H1 (cell line): Measurements from ENCODE around the gene GABRR2. TPM values are rescaled to one million over a fixed set of nuclear protein-coding genes. Genes with fewer than 3 reads are reported as not detected.

ENCODE experiments used
- CTCF ChIA-PET: fragments of 300-600 bp; sonication (Branson Sonifier 250); formaldehyde crosslinking; loops from one replicate; lab custom pipeline; 2021; ENCODE audit not compliant: partially characterized antibody; lab: Charles Lee
- POLR2A ChIA-PET: fragments of 300-600 bp; sonication (Branson Sonifier 250); formaldehyde crosslinking; loops from one replicate; lab custom pipeline; 2021; ENCODE audit warnings: inconsistent platforms; ENCODE audit not compliant: partially characterized antibody; lab: Charles Lee
- DNase-seq, 2 experiments: peaks; one replicate each; pipeline versions ENCODE4 v3.0.0 to v3.0.0-alpha.2; 2010 to 2022; ENCODE audit warnings: low spot score in 2 of 2, low read depth in 1 of 2, mixed read lengths in 1 of 2
- FAIRE-seq: peaks from 2 replicates; lab custom pipeline; 2011; peaks lifted over from hg19 to GRCh38; lab: Jason Lieb, UNC
- H2AFZ ChIP-seq: 2 replicates; pipeline ENCODE4 v1.8.1; 2012; ENCODE audit warnings: low read length, inconsistent platforms
- H2AK5ac ChIP-seq: 2 replicates; pipeline ENCODE4 v1.6.1; 2013; ENCODE audit warnings: low read depth, low read length
- H2BK120ac ChIP-seq: replicated peaks from 2 replicates; pipeline ENCODE3; 2013; ENCODE audit warnings: low read depth, low read length, inconsistent platforms
- H2BK12ac ChIP-seq: 2 replicates; pipeline ENCODE4 v1.6.1; 2013; ENCODE audit warnings: low read depth, low read length
- H2BK15ac ChIP-seq: 2 replicates; pipeline ENCODE4 v1.6.1; 2013; ENCODE audit warnings: low read length
- H2BK20ac ChIP-seq: 2 replicates; pipeline ENCODE4 v1.6.1; 2013; ENCODE audit warnings: low read length
- H2BK5ac ChIP-seq: 2 replicates; pipeline ENCODE4 v1.6.1; 2013; ENCODE audit warnings: low read depth, low read length
- H3K14ac ChIP-seq: 2 replicates; pipeline ENCODE4 v1.6.1; 2013; ENCODE audit warnings: inconsistent platforms; ENCODE audit not compliant: insufficient read length
- H3K18ac ChIP-seq: 2 replicates; pipeline ENCODE4 v1.6.1; 2013; ENCODE audit warnings: low read length; ENCODE audit errors: extremely low read depth
- H3K23ac ChIP-seq: 2 replicates; pipeline ENCODE4 v1.6.1; 2013; ENCODE audit warnings: inconsistent platforms; ENCODE audit not compliant: insufficient read length
- H3K23me2 ChIP-seq: 2 replicates; pipeline ENCODE4 v1.6.1; 2013; ENCODE audit warnings: low read depth, low read length
- H3K27ac ChIP-seq: 2 replicates; pipeline ENCODE4 v1.6.1; 2011; ENCODE audit warnings: low read depth, low read length, inconsistent platforms
- H3K27me3 ChIP-seq, 4 experiments: replicated peaks in 1 of 4; 1 replicate in 1 of 4; 2 replicates in 3 of 4; pipeline versions ENCODE4 v1.6.1 to v1.8.1; 2011 to 2013; ENCODE audit warnings: low read length in 3 of 4, mild to moderate bottlenecking in 3 of 4, inconsistent platforms in 2 of 4, mixed read lengths in 2 of 4, moderate library complexity in 1 of 4; ENCODE audit not compliant: control insufficient read depth in 3 of 4, insufficient read depth in 3 of 4; ENCODE audit errors: extremely low read depth in 1 of 4
- H3K36me3 ChIP-seq, 4 experiments: 2 replicates each; pipeline versions ENCODE4 v1.6.1 to v1.8.1; 2011 to 2013; ENCODE audit warnings: mild to moderate bottlenecking in 4 of 4, low read length in 3 of 4, moderate library complexity in 2 of 4, control low read depth in 1 of 4, inconsistent platforms in 1 of 4; ENCODE audit not compliant: insufficient read depth in 4 of 4, control insufficient read depth in 2 of 4
- H3K4ac ChIP-seq: replicated peaks from 2 replicates; pipeline ENCODE3; 2013; ENCODE audit warnings: low read length, low read depth, mixed read lengths, inconsistent platforms; ENCODE audit not compliant: insufficient read length
- H3K4me1 ChIP-seq, 4 experiments: replicated peaks in 1 of 4; 1 replicate in 1 of 4; 2 replicates in 3 of 4; pipeline versions ENCODE4 v1.6.1 to v1.8.1; 2011 to 2013; ENCODE audit warnings: low read length in 3 of 4, inconsistent platforms in 2 of 4, mixed read lengths in 1 of 4; ENCODE audit not compliant: insufficient read depth in 4 of 4, control insufficient read depth in 3 of 4
- H3K4me2 ChIP-seq, 2 experiments: 2 replicates each; pipeline versions ENCODE4 v1.6.1 to v1.8.1; 2011 to 2013; ENCODE audit warnings: low read depth in 2 of 2, low read length in 2 of 2, control low read depth in 1 of 2, inconsistent platforms in 1 of 2, mild to moderate bottlenecking in 1 of 2; ENCODE audit not compliant: insufficient read depth in 1 of 2
- H3K4me3 ChIP-seq, 4 experiments: fragments of 200-600, 300-600 bp in 1 of 4; sonication (generic), shearing (Covaris generic), sonication (Bioruptor Twin) in 1 of 4; 2 replicates each; pipeline versions ENCODE4 v1.5.1 to v1.8.1; 2011 to 2016; ENCODE audit warnings: low read length in 4 of 4, low read depth in 3 of 4, control low read depth in 2 of 4, inconsistent platforms in 2 of 4, mild to moderate bottlenecking in 2 of 4, mixed read lengths in 1 of 4, moderate library complexity in 1 of 4; ENCODE audit not compliant: insufficient read depth in 2 of 4; ENCODE audit errors: extremely low read depth in 1 of 4
- H3K56ac ChIP-seq: replicated peaks from 2 replicates; pipeline ENCODE3; 2013; ENCODE audit warnings: low read depth, mild to moderate bottlenecking, mixed read lengths, low read length, inconsistent platforms; ENCODE audit not compliant: insufficient read length
- H3K79me1 ChIP-seq: 2 replicates; pipeline ENCODE4 v1.6.1; 2013; ENCODE audit warnings: low read depth, low read length, control low read depth
- H3K79me2 ChIP-seq, 2 experiments: 2 replicates each; pipeline versions ENCODE4 v1.6.1 to v1.8.1; 2012 to 2013; ENCODE audit warnings: low read length in 2 of 2, mild to moderate bottlenecking in 2 of 2, inconsistent platforms in 1 of 2; ENCODE audit not compliant: insufficient read depth in 2 of 2, control insufficient read depth in 1 of 2
- H3K9ac ChIP-seq, 4 experiments: replicated peaks in 1 of 4; 1 replicate in 1 of 4; 2 replicates in 3 of 4; pipeline versions ENCODE4 v1.6.1 to v1.8.1; 2011 to 2013; ENCODE audit warnings: low read depth in 3 of 4, low read length in 3 of 4, control low read depth in 2 of 4, mild to moderate bottlenecking in 2 of 4, moderate library complexity in 2 of 4, inconsistent platforms in 1 of 4; ENCODE audit errors: extremely low read depth in 1 of 4
- H3K9me3 ChIP-seq, 2 experiments: 2 replicates each; pipeline versions ENCODE4 v1.6.1 to v1.8.1; 2012 to 2013; ENCODE audit warnings: mild to moderate bottlenecking in 2 of 2, moderate library complexity in 2 of 2, control low read depth in 1 of 2, inconsistent platforms in 1 of 2, low read depth in 1 of 2, low read length in 1 of 2, mixed read lengths in 1 of 2; ENCODE audit not compliant: insufficient read depth in 2 of 2
- H4K20me1 ChIP-seq, 2 experiments: replicated peaks in 1 of 2; 2 replicates each; pipeline versions ENCODE3 to v1.8.1; 2011 to 2013; ENCODE audit warnings: inconsistent platforms in 2 of 2, low read length in 2 of 2, mild to moderate bottlenecking in 1 of 2; ENCODE audit not compliant: insufficient read depth in 2 of 2, control insufficient read depth in 1 of 2
- H4K5ac ChIP-seq: 2 replicates; pipeline ENCODE4 v1.6.1; 2013; ENCODE audit warnings: low read length, low read depth, mixed read lengths, inconsistent platforms; ENCODE audit not compliant: insufficient read length
- H4K8ac ChIP-seq: 2 replicates; pipeline ENCODE4 v1.8.0; 2013; ENCODE audit warnings: mild to moderate bottlenecking, moderate library complexity, low read length, inconsistent platforms; ENCODE audit not compliant: insufficient read depth; ENCODE audit errors: extremely low read depth
- H4K91ac ChIP-seq: replicated peaks from 2 replicates; pipeline ENCODE3; 2013; ENCODE audit warnings: low read length, mixed read lengths, inconsistent platforms; ENCODE audit not compliant: insufficient read length
- ATF2 ChIP-seq: IDR thresholded peaks from 2 replicates; pipeline ENCODE4 v1.6.1; 2012; ENCODE audit warnings: low read length, inconsistent platforms
- CTCF ChIP-seq, 3 experiments: IDR thresholded peaks; 1 replicate in 2 of 3; 2 replicates in 1 of 3; pipeline versions ENCODE4 v1.5.1 to v1.6.1; 2011; ENCODE audit warnings: low read length in 3 of 3, mild to moderate bottlenecking in 3 of 3, inconsistent platforms in 2 of 3, low read depth in 1 of 3, moderate library complexity in 1 of 3; ENCODE audit not compliant: insufficient read depth in 1 of 3; ENCODE audit errors: control extremely low read depth in 1 of 3
- KDM5A ChIP-seq: fragments of 200-600 bp; IDR thresholded peaks from 2 replicates; pipeline ENCODE4 v1.7.1; 2012; ENCODE audit warnings: mild to moderate bottlenecking, low read length, inconsistent platforms, mixed read lengths
- POLR2A ChIP-seq, 2 experiments: IDR thresholded peaks; 1 replicate in 1 of 2; 2 replicates in 1 of 2; pipeline ENCODE4 v1.6.1; 2011; ENCODE audit warnings: low read depth in 2 of 2, low read length in 2 of 2, mild to moderate bottlenecking in 2 of 2; ENCODE audit errors: control extremely low read depth in 1 of 2
- RAD21 ChIP-seq, 2 experiments: IDR thresholded peaks in 1 of 2; conservative IDR thresholded peaks in 1 of 2; 2 replicates each; pipeline ENCODE4 v1.6.1; 2011; ENCODE audit warnings: low read depth in 2 of 2, low read length in 2 of 2, improper control_type of control experiment in 1 of 2, inconsistent platforms in 1 of 2, mild to moderate bottlenecking in 1 of 2, moderate library complexity in 1 of 2
- WGBS, 2 experiments: shearing (Covaris generic) in 1 of 2; methylation state at CpG; one replicate each; pipeline versions ENCODE4 v1.1.6 to v1.1.7; 2013 to 2015; ENCODE audit warnings: low lambda C conversion rate in 2 of 2, mixed read lengths in 2 of 2, inconsistent platforms in 1 of 2, low coverage in 1 of 2, missing lambda C conversion rate in 1 of 2; ENCODE audit not compliant: insufficient replicate concordance in 2 of 2, insufficient coverage in 1 of 2, insufficient read length in 1 of 2; ENCODE audit errors: extremely low coverage in 1 of 2, missing lambda C conversion rate in 1 of 2; 5-methylcytosine and 5-hydroxymethylcytosine counted together
- polyA plus RNA-seq, 7 experiments: library from polyadenylated mRNA; depleted of rRNA in 3 of 7; stranded (reverse) in 5 of 7; unstranded in 2 of 7; fragments of >200 nt in 5 of 7; fragments of 200-250 nt in 2 of 7; gene quantifications; 1 replicate in 5 of 7; 2 replicates in 1 of 7; 4 replicates in 1 of 7; pipeline versions ENCODE4 v1.2.1 to v1.2.3, GENCODE V29; 2011 to 2013; ENCODE audit warnings: missing spikeins in 2 of 7, mixed read lengths in 2 of 7
- total RNA-seq: library from RNA; stranded (reverse); fragmentation: NEBNext Ultra II Directional; extraction: Animal tissue kit (Norgen Biotek cat#: 25700); gene quantifications from 2 replicates; pipeline ENCODE4 v1.2.1, GENCODE V29; 2021

The GABRR2 gene
- total and polyA plus RNA-seq, 2 of the 8 experiments (the other 6 are each of a cell fraction or from before 2014, with no cell fraction given), result not detected

- WGBS, 2 experiments, result 88% methylated on average over 4 of the region's 4 CpGs; no CpG with 5 or more reads in 1 of the 2 experiments
- H3K27me3 ChIP-seq, result 0 out of 7 replicates have a peak, but pooled peaks cover 0 to 2% (median 0%) of the 10 kb centered on the region in 4 experiments
- H4K8ac ChIP-seq, result no peak overlapping the region
- H3K4ac ChIP-seq, result no peak overlapping the region
- H3K79me1 ChIP-seq, result no peaks in the 10 kb centered on the region
- H3K4me1 ChIP-seq, result peaks cover 0 to 6% (median 0%) of the 10 kb centered on the region in 4 experiments; a peak in 3 of 7 replicates
- H3K9ac ChIP-seq, result no peak overlapping the region
- POLR2A ChIA-PET, result interaction anchor here (1.1 kb wide), 1 partner anchor 11 kb away, joined by 3 read pairs; no protein-coding TSS in a partner anchor
- no peak overlapping the region for H3K14ac ChIP-seq
- no peaks in the 10 kb centered on the region for H3K79me2 ChIP-seq
- H3K23ac ChIP-seq, result no peak overlapping the region
- H3K56ac ChIP-seq, result no peak overlapping the region
- no peak overlapping the region for H3K27ac ChIP-seq
- DNase-seq, result no peak
- H4K20me1 ChIP-seq, result no peaks in the 10 kb centered on the region
- no peak overlapping the region for H2BK5ac ChIP-seq
- no peak overlapping the region for H3K4me3 ChIP-seq
- CTCF ChIA-PET, result interaction anchor here (0.6 to 4.2 kb wide), 21 partner anchors 9 to 311 kb away, joined by 3 to 65 read pairs (median 4); partner anchors contain the start of gene GABRR1
- H3K36me3 ChIP-seq, result no peaks in the 10 kb centered on the region
- no peak for FAIRE-seq
- H3K23me2 ChIP-seq, result no peaks in the 10 kb centered on the region
- no peak overlapping the region for H3K4me2 ChIP-seq
- H2BK20ac ChIP-seq, result no peak overlapping the region
- H2BK12ac ChIP-seq, result no peak overlapping the region
- H2AK5ac ChIP-seq, result no peak overlapping the region
- no peak overlapping the region for H4K91ac ChIP-seq
- no peak overlapping the region for H4K5ac ChIP-seq
- no peak overlapping the region for H2AFZ ChIP-seq
- no peaks in the 10 kb centered on the region; a peak in 1 of 4 replicates for H3K9me3 ChIP-seq
- H2BK15ac ChIP-seq, result peak overlapping the region; percentile 65; the same call in 1 of the 2 replicates
- no peak overlapping the region for H3K18ac ChIP-seq
- no peak overlapping the region for H2BK120ac ChIP-seq
- TF ChIP-seq KDM5A, result no peak
- no peak for TF ChIP-seq ATF2
- no peak for TF ChIP-seq RAD21 (IDR thresholded peaks at IDR 0.05 in 1 of 2, conservative IDR thresholded peaks at IDR 0.05 in 1 of 2; ENCODE audit: low read depth in 2 of 2, low read length in 2 of 2)
- TF ChIP-seq CTCF (IDR thresholded peaks at IDR 0.05; ENCODE audit: control extremely low read depth in 1 of 3, insufficient read depth in 1 of 3, low read depth in 1 of 3, low read length in 3 of 3), result no peak
- no peak for TF ChIP-seq POLR2A (IDR thresholded peaks at IDR 0.05; ENCODE audit: control extremely low read depth in 1 of 2, low read depth in 2 of 2, low read length in 2 of 2)
Measured at GRCh38 chr6:89298680-89299465, 16.2 kb downstream of the GABRR2 start.
